Amniotic stem cell (primary cell): ENCODE measurements around the gene DPEP3.
"Not testable (repeated sequence)": the region's sequence is repeated elsewhere in the genome, so short reads cannot be mapped to it uniquely, and the experiment has no call there.

Experiments
- DNase-seq: peaks from one replicate; lab custom pipeline; 2025; lab: John Stamatoyannopoulos, UW

DPEP3 gene, protein sequence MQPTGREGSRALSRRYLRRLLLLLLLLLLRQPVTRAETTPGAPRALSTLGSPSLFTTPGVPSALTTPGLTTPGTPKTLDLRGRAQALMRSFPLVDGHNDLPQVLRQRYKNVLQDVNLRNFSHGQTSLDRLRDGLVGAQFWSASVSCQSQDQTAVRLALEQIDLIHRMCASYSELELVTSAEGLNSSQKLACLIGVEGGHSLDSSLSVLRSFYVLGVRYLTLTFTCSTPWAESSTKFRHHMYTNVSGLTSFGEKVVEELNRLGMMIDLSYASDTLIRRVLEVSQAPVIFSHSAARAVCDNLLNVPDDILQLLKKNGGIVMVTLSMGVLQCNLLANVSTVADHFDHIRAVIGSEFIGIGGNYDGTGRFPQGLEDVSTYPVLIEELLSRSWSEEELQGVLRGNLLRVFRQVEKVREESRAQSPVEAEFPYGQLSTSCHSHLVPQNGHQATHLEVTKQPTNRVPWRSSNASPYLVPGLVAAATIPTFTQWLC

DNA sequence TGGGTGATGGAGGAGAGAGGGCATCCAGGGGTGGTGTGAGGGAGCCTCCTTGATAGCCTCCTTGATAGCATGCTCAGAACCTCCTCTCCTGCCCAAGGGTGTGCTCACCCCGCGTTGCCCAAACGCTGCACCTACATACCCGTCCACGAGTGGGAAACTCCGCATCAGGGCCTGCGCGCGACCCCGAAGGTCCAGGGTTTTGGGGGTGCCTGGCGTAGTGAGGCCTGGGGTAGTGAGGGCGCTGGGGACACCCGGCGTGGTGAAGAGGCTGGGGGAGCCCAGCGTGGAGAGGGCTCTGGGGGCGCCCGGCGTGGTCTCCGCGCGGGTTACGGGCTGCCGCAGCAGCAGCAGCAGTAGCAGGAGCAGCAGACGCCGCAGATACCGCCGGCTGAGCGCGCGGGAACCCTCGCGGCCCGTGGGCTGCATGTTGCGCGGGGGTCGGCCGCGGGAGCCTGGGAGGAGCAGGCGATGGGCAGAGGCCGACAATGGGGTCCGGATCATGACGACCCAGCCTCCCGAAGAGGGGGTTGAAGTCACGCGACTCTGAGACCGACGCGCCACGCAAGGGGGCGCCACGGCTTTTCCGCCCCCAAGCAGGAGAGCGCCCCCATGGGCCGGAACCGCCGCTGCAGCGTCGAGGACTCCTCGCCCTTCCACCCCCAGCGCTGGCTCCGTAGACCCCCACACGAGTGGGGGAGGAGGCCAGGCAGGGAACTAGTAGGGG lies at the start of gene DPEP3:
DPEP3 (minus strand) TSS at position 545 of the 724 bp plus-strand sequence; CDS start at position 426, 119 bp downstream.
- no peak for DNase-seq

- no peak for DNase-seq
Measured at GRCh38 chr16:68028996-68029395, 48.7 kb upstream of the DPEP3 start.

GRCh38 chr16:68022728-68023537 lies 42.6 kb upstream of the DPEP3 start, which contains the start of the genes DDX28 and DUS2:
DDX28 (minus strand) TSS chr16:68023232; CDS start chr16:68023202, 30 bp downstream.
DUS2 (plus strand) TSS chr16:68023284; CDS start chr16:68038024, 14,740 bp downstream.
- DNase-seq = peak; percentile 70

GRCh38 chr16:68022278-68022727 lies 42.0 kb upstream of the DPEP3 start:
- DNase-seq = no peak

GRCh38 chr16:68021490-68021889 lies 41.2 kb upstream of the DPEP3 start:
- no peak for DNase-seq

DNA sequence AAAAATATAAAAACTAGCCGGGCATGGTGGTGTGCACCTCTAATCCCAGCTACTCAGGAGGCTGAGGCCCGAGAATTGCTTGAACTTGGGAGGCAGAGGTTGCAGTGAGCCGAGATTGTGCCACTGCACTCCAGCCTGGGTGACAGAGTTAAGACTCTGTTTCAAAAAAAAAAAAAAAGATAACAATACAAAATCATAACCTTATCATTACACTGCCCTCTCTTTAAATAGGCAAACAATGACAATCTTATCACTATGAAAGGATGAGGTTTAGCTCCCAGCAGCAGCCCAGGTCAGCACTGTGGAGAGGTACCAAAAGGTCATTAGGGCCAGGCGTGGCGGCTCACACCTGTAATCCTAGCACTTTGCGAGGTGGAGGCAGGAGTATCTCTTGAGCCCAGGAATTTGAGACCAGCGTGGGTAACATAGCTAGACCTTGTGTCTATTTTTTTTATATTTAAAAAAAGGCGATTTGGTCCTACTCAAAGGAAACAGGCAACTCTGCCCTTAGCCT lies 38.9 kb upstream of the DPEP3 start:
- no peak for DNase-seq

DNA sequence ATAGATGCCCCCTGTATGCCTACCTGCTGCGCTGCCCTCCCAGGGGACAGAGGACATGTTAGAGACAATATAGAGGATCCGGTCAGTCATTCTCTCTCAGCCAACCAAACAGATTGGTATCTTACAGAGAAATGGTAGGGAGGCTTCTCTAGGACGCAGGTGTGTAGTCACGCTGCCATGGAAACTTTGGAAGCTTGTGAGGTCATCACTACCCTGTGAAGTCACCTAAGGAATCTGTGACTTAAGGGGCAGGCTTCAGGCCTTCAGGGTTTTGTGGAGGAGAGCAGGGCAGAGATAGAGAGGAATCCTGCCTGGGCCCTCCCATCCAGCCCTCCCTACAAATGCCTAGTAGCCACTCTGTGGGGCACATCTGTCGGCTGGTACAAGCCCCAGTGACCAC lies 35.4 kb upstream of the DPEP3 start, which contains the start of gene DPEP2NB:
DPEP2NB (minus strand) TSS at position 231 of the 400 bp plus-strand sequence; CDS start at position 90, 141 bp downstream.
- no peak for DNase-seq

- DNase-seq = no peak
Measured at GRCh38 chr16:68013440-68013839, 33.1 kb upstream of the DPEP3 start.

GRCh38 chr16:68009872-68010271 lies 29.6 kb upstream of the DPEP3 start:
- DNase-seq = not testable (repeated sequence)

DNA sequence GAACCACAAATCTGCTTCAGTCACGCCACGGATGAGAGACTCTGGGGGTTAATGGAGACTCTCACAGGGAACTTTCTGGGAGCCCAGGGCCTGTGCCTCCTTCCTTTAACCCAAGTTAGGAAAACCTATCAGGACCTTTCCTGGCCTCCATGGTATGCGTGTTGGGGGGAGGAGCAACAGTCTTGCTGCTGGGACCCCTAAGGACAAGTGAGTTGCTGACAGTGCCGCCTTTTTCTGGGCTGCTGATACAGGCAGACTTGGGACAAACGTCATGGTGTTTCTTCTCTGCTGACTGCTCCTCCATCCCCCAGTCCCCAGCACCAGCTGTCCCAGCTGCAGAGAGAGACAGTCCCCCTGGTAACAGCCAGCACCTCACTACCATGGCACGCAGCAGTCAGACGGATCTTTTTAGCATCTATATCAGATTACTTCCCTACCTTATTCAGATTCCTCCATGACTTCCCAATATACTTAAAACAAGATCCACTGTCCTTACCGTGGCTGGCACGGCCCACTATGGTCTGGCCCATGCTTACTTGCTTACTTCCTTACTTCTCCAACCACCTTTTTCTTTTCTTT lies 28.9 kb upstream of the DPEP3 start:
- DNase-seq = no peak

DNA sequence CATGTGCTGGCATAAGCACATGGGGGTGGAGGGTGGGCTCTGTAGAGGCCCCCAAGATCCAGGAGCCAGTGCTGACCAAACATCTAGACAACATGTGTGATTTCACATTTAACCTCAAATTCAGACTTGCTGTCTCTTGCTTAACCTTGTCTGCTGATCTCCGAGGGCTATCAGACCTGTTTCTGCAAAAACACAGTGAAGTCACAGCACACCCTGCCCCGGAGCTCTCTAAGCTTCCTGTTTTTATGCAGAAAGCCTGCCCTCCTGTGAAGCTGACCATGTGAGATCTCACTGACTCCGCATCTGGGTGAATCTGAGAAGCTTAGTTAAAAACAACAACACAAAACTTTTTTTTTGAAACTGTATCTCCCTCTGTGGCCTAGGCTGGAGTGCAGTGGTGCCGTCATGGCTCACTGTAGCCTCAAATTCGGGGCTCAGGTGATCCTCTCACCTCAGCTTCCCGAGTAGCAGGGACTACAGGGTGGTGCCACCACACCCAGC lies 25.5 kb upstream of the DPEP3 start:
- DNase-seq = no peak

GRCh38 chr16:68005211-68005610 lies 24.9 kb upstream of the DPEP3 start:
- DNase-seq = no peak

GRCh38 chr16:68003031-68003430 lies 22.7 kb upstream of the DPEP3 start:
- DNase-seq = no peak

GRCh38 chr16:68000450-68000849 lies 20.2 kb upstream of the DPEP3 start:
- DNase-seq = no peak

DNA sequence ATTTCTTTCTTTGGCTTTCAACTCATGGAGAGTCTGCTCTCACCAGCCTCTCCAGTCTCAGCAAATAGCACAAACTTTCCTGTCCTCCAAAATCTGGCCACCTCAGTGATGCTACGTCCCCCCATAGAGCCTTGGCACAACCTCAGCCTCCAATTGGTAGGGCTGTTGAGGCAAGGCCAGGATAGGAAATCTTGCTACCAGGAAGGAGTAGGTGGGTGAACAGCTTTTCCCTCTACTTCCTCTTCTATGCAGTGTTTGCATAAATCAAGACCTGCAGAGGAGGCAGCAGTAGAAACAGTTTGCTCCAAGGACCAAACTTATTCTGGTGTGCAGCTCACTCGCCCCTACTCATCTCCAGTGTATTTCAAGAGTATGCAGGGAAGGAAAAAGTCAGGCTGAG lies 19.7 kb upstream of the DPEP3 start:
- DNase-seq = no peak

DNA sequence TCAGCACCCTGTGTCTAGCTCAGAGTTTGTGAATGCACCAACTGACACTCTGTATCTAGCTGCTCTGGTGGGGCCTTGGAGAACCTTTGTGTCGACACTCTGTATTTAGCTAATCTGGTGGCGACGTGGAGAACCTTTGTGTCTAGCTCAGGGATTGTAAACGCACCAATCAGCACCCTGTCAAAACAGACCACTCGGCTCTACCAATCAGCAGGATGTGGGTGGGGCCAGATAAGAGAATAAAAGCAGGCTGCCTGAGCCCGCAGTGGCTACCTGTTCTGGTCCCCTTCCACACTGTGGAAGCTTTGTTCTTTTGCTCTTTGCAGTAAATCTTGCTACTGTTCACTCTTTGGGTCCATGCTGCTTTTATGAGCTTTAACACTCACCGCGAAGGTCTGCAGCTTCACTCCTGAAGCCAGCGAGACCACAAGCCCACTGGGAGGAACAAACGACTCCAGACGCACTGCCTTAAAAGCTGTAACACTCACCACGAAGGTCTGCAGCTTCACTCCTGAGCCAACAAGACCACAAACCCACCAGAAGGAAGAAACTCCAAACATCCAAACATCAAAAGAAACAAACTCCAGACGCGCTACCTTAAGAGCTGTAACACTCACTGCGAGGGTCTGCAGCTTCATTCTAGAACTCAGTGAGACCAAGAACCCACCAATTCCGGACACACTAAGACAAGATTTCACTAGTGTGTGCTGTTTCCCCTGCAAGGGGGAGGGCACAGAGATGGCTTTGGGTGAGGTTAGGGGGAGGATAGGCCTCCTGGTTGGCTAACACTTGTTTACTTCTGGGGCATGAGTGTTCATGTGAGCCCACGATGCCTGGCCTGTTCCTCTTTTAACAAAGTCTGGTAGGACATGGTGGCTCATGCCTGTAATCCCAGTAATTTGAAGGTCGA lies 18.7 kb upstream of the DPEP3 start, which contains the start of gene DPEP2:
DPEP2 (minus strand) TSS at position 706 of the 910 bp plus-strand sequence. CDS start 6,272 bp downstream, outside the sequence.
- DNase-seq = not testable (repeated sequence)

GRCh38 chr16:67998231-67998778 lies 18.0 kb upstream of the DPEP3 start:
- DNase-seq = not testable (repeated sequence)

DNA sequence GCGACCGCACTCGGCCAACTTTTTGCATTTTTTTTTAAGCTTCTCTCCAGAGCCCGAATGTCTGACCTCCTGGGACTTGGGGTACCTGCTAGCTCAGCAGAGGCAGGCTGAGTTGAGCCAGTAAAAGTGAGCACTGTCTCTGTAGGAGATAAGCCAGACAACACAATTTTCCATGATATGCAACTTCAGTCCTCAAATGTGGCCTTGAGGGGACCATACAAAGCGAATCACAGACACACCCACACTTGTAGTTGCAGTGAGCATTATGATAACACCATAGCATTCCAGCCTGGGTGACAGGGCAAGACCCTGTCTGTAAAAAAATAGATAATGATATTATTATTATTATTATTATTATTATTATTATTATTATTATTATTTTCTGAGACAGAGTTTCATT lies 16.4 kb upstream of the DPEP3 start:
- DNase-seq = no peak

GRCh38 chr16:67995423-67995822 lies 15.1 kb upstream of the DPEP3 start:
- DNase-seq = no peak
